HG03097 (cell line): ENCODE measurements around the gene USP31.

Experiments
- ATAC-seq: cut with Tn5 transposase; IDR thresholded peaks from one replicate; pipeline ENCODE4 v1.9.1; 2021; ENCODE audit not compliant: unreplicated experiment, low FRiP score

Gene USP31

DNA sequence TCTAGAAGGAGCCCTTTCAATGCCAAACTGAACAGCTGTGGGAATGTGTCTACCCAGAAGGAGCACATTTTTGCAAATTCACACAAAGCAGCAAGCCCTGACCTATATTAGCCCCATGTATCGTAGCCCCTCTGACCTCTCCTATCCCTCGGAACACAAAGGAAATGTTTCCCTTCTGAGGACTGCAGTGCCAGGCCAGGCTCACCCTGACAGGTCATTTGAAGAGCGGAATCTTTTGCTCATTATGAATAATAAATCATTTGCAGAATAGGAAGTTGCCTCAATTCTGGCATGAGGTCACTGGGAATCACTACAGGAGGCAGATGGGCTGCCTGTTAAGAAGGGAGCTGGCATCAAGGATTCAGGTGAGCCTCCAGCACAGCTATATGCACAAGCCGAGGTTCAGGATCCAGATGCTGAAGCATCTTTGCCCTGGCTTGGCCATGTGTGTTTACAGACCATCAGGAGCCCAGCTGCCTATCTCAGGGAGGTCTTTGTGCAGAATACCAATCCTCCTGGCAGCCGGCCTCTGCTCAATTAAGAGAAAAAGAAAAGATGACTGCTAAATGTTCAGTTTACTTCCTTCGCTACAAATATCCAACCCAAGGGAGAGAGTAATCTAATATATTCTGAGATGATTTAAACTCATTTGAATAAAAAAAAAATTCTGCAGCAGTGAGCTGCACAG, 119.4 kb downstream of the USP31 start:
- no peak for ATAC-seq

GRCh38 chr16:23027386-23027785, 121.9 kb downstream of the USP31 start:
- no peak for ATAC-seq

DNA sequence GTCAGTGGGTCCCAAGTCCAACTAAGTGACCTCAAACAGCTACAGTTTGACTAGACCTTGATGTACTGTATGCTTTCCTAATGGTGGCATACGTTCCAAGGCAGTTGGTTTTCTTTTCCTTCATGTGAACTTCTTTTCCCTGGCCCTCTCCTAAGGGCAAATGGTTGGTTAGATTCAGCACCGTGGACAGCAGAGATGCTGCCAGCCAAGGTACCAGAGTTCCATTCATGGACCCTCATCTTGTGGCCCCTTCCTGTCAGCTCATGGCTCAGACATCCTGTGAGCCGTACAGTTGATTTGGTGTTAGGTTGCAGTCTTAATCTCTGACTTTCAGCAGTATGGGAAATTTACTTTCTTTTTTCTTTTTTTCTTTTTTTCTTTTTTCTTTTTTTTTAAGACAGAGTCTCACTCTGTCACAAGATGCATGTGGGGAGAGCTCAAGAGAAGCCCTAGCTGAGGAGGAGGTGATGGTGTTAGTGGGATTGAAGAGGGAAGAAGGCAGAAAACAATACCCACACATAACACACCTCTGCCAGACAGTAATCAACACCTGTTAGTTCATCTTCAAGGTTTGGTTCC, 122.4 kb downstream of the USP31 start:
- no peak for ATAC-seq

DNA sequence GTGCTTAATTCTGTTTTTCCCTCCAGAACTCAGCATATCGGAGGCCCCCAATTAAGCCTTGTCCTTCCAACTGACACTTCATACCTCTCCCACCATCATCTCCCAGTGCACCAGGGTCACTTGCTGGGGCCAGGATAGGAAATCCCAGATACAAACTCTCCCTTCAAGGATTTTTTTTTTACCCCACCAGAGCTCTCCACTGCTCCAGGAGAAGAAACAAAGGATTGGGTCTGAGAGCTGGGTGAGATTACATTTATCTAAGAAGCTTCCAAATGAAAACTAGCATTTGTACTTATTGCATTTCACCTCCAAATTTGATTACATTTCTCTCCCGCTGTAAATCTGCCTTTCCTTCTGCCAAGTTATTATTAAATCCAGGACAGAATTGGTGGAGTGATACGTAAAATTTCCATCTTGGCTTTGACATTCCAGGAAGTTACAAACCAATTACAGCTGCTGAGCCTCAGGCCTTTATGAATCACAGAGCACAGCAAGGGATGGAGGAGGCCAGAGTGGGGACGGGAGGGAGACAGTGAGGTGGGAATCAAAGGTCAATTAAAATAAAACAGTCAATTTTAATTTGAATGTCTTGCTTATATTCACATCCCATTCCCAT, 123.5 kb downstream of the USP31 start:
- ATAC-seq = no peak

DNA sequence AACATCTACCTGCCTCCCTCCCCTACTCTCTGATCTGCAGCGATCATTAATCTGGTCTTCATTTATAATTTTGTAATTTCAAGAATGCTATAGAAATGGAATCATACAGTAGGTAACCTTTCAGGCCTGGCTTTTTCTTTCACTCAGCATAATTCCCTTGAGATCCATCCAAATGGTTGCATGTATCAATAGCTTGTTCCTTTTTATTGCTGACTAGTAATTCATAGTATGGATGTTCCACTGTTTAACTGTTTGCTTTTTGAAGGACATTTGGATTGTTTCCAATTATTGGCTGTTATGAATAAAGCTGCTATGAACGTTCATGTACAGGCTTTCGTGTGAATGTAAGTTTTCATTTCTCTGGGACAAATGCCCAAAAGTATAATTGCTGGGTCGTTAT, 125.2 kb downstream of the USP31 start:
- ATAC-seq = no peak

DNA sequence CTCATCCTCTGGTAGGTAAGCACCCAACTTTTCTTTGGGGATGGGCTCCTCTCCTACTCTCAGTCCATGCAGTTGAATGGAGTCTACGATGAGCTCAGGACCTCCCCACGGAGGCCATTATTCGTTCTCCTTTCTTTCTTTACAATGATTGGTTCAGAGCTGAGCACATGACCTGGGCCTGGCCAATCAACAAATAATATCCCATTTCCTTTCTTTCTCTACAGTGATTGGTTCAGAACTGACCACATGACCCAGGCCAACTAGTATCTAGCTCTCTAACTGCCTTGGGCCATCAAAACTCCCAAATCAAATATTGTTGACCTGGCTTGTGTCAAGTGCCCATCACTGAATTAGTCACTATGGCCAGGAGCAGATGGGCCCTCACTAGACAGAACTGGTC, 129.2 kb downstream of the USP31 start:
- ATAC-seq = no peak

DNA sequence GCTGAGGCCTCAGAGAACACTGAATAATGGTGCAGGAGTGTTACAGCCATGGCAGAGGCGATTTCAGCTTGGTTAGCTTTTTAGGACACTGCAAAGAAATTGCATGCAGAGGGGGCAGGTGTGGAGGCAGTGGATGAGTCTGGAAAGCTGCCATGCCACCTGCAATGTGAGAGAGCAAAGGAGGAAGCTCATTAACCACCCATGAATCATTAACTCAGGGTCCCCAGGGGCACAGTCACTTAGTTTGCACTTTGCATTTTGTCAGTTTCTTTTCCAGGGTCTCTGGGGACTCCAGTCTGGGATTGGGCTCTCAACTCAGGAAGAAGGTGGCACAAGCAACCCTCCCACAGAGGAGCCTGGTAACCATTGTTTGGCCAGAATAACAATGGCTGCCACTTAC, 132.9 kb downstream of the USP31 start:
- ATAC-seq = no peak

- ATAC-seq = no peak
Observed at GRCh38 chr16:23015580-23015979, 133.7 kb downstream of the USP31 start.

DNA sequence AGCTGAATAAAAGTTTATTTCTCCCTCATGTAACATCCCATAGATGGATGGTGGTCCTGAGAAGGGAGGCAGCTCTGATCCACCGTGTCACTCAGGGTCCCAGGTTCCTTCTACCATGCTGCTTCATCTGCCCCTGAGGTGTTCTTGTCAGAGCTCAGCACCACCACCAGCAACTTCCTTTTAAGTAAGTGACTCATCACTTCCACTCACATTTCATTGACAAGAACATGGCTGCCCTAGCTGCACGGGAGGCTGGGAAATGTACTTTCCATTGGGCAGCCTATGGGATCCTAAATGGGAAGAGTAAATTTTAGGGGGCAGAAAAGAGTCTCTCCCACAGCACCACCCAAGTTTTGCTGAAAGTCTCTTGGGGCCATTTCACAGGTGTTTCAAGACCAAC, 134.7 kb downstream of the USP31 start:
- ATAC-seq = no peak
